ENCODE data around the gene KMT5B. TPM values are rescaled to one million over a fixed set of nuclear protein-coding genes. Genes with fewer than 3 reads are reported as not detected.

KMT5B gene
- total and polyA plus RNA-seq, 2 of the 13 experiments (the other 11 are each of a cell fraction or from before 2014, with no cell fraction given) = 17.6 to 23.7 TPM

DNA sequence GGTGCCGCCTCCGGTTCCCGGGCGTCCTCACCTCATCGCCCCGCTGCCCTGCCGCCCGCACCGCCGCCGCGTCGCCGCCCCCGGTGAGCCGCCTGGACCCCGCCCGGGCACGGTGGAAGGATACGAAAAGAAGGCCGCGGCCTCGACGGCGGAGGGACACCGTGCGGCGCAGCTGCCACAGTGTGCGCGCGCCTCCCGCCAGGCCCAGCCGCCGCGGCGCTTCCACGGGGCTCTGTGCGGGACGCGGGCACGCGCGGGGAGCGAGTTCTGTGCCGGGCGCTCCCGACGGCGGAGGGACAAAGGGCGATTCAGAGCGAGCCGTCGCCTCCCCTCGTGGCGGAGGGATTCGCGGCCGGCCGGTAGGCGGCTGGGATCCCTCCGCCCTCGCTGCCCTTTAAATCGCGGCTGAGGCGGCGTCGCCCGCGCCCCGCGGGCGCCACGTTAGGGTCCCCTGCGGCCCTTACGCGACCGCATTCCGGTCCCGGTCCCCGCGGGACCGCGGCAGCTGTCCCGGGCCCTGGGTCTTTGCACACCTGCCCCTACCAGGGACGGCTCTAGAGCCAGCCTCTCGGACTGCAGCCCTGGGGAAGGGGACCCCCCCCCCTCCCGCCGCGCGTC lies 568 bp upstream of the KMT5B start (continued):
- TF ChIP-seq ZNF780A (CRISPR knock-in tag; IDR thresholded peaks at IDR 0.05) (peak; percentile 45; the same call in 1 of the 2 replicates), SATB2 (CRISPR knock-in tag; IDR thresholded peaks at IDR 0.05) (peak; percentile 68; the same call in 1 of the 2 replicates), SNAI1 (CRISPR knock-in tag; IDR thresholded peaks at IDR 0.05; ENCODE audit: borderline replicate concordance) (0 out of 2 replicates have a peak, but pooled peaks have one; percentile 31), GPN1 (CRISPR knock-in tag; IDR thresholded peaks at IDR 0.05; ENCODE audit: borderline replicate concordance) (no peak), MTF1 (CRISPR knock-in tag; IDR thresholded peaks at IDR 0.05) (no peak), ZNF446 (CRISPR knock-in tag; IDR thresholded peaks at IDR 0.05) (0 out of 2 replicates have a peak, but pooled peaks have one; percentile 46), CHD2 (IDR thresholded peaks at IDR 0.05; ENCODE audit: low read depth, low read length) (peak; percentile 93), EZH2 (conservative IDR thresholded peaks at IDR 0.05; ENCODE audit: low read depth, low read length) (no peak), ZNF432 (CRISPR knock-in tag; IDR thresholded peaks at IDR 0.05; ENCODE audit: borderline replicate concordance) (no peak), MEIS1 (CRISPR knock-in tag; IDR thresholded peaks at IDR 0.05; ENCODE audit: borderline replicate concordance) (peak; percentile 41; the same call in 1 of the 2 replicates), ZNF354B (CRISPR knock-in tag; IDR thresholded peaks at IDR 0.05) (peak; percentile 52; the same call in 1 of the 2 replicates), ZNF614 (CRISPR knock-in tag; IDR thresholded peaks at IDR 0.05; ENCODE audit: borderline replicate concordance) (0 out of 2 replicates have a peak, but pooled peaks have one; percentile 32), ZSCAN30 (CRISPR knock-in tag; IDR thresholded peaks at IDR 0.05) (no peak), TBX2 (CRISPR knock-in tag; IDR thresholded peaks at IDR 0.05; ENCODE audit: borderline replicate concordance) (peak; percentile 43; the same call in 1 of the 2 replicates)
- TF ChIP-seq, protein P1, sequence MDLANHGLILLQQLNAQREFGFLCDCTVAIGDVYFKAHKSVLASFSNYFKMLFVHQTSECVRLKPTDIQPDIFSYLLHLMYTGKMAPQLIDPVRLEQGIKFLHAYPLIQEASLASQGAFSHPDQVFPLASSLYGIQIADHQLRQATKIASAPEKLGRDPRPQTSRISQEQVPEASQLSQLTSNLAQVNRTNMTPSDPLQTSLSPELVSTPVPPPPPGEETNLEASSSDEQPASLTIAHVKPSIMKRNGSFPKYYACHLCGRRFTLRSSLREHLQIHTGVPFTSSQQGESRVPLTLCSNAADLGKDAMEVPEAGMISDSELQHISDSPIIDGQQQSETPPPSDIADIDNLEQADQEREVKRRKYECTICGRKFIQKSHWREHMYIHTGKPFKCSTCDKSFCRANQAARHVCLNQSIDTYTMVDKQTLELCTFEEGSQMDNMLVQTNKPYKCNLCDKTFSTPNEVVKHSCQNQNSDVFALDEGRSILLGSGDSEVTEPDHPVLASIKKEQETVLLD (CRISPR knock-in tag; IDR thresholded peaks at IDR 0.05; ENCODE audit: low read depth) = peak; percentile 98
- TF ChIP-seq, protein P2, sequence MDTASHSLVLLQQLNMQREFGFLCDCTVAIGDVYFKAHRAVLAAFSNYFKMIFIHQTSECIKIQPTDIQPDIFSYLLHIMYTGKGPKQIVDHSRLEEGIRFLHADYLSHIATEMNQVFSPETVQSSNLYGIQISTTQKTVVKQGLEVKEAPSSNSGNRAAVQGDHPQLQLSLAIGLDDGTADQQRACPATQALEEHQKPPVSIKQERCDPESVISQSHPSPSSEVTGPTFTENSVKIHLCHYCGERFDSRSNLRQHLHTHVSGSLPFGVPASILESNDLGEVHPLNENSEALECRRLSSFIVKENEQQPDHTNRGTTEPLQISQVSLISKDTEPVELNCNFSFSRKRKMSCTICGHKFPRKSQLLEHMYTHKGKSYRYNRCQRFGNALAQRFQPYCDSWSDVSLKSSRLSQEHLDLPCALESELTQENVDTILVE (CRISPR knock-in tag; IDR thresholded peaks at IDR 0.05) = peak; percentile 92
- TF ChIP-seq, protein P3, sequence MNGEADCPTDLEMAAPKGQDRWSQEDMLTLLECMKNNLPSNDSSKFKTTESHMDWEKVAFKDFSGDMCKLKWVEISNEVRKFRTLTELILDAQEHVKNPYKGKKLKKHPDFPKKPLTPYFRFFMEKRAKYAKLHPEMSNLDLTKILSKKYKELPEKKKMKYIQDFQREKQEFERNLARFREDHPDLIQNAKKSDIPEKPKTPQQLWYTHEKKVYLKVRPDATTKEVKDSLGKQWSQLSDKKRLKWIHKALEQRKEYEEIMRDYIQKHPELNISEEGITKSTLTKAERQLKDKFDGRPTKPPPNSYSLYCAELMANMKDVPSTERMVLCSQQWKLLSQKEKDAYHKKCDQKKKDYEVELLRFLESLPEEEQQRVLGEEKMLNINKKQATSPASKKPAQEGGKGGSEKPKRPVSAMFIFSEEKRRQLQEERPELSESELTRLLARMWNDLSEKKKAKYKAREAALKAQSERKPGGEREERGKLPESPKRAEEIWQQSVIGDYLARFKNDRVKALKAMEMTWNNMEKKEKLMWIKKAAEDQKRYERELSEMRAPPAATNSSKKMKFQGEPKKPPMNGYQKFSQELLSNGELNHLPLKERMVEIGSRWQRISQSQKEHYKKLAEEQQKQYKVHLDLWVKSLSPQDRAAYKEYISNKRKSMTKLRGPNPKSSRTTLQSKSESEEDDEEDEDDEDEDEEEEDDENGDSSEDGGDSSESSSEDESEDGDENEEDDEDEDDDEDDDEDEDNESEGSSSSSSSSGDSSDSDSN (CRISPR knock-in tag; IDR thresholded peaks at IDR 0.05) = peak; percentile 96
- TF ChIP-seq, protein P4, sequence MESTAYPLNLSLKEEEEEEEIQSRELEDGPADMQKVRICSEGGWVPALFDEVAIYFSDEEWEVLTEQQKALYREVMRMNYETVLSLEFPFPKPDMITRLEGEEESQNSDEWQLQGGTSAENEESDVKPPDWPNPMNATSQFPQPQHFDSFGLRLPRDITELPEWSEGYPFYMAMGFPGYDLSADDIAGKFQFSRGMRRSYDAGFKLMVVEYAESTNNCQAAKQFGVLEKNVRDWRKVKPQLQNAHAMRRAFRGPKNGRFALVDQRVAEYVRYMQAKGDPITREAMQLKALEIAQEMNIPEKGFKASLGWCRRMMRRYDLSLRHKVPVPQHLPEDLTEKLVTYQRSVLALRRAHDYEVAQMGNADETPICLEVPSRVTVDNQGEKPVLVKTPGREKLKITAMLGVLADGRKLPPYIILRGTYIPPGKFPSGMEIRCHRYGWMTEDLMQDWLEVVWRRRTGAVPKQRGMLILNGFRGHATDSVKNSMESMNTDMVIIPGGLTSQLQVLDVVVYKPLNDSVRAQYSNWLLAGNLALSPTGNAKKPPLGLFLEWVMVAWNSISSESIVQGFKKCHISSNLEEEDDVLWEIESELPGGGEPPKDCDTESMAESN (CRISPR knock-in tag; conservative IDR thresholded peaks at IDR 0.05) = peak; percentile 80
- TF ChIP-seq, protein P5, sequence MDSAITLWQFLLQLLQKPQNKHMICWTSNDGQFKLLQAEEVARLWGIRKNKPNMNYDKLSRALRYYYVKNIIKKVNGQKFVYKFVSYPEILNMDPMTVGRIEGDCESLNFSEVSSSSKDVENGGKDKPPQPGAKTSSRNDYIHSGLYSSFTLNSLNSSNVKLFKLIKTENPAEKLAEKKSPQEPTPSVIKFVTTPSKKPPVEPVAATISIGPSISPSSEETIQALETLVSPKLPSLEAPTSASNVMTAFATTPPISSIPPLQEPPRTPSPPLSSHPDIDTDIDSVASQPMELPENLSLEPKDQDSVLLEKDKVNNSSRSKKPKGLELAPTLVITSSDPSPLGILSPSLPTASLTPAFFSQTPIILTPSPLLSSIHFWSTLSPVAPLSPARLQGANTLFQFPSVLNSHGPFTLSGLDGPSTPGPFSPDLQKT (CRISPR knock-in tag; IDR thresholded peaks at IDR 0.05; ENCODE audit: borderline replicate concordance) = no peak

Data from HepG2 (cell line).